Hematopoietic multipotent progenitor cell treated with erythropoietin and hydrocortisone succinate and interleukin-3 and kit ligand, for 6 days (in vitro differentiated cells): ENCODE data around the gene ARSB.
"Not testable (repeated sequence)": the region's sequence is repeated elsewhere in the genome, so short reads cannot be mapped to it uniquely, and the experiment has no call there.

Source experiments
- DNase-seq: peaks from one replicate; pipeline ENCODE4 v3.0.0-alpha.2; 2015

The ARSB gene

DNA sequence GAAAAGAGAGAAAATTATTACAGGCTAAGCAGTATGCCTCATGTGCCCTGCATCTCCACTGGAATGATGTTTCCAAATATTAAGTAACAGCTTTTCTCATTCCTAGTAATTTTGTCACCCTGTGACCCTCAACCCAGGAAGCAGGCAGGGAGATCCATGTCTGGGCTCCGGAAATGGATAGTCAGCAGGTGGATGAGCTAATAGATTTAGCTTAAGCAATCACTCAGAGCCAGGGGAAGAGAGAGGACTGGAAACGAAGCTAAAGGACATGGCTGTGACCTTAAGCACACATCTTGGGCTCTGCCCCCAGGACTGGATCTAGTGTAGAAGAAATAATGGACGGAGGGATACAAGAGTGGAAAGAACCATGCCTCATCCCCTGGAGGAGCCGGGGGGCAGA is 89.5 kb downstream of the ARSB start:
- DNase-seq, result no peak

- DNase-seq, result no peak
Measured at GRCh38 chr5:78893940-78894677, 91.0 kb downstream of the ARSB start.

- no peak for DNase-seq
Measured at GRCh38 chr5:78890667-78891379, 94.3 kb downstream of the ARSB start.

- DNase-seq, result no peak
Measured at GRCh38 chr5:78889369-78890140, 95.6 kb downstream of the ARSB start.

DNA sequence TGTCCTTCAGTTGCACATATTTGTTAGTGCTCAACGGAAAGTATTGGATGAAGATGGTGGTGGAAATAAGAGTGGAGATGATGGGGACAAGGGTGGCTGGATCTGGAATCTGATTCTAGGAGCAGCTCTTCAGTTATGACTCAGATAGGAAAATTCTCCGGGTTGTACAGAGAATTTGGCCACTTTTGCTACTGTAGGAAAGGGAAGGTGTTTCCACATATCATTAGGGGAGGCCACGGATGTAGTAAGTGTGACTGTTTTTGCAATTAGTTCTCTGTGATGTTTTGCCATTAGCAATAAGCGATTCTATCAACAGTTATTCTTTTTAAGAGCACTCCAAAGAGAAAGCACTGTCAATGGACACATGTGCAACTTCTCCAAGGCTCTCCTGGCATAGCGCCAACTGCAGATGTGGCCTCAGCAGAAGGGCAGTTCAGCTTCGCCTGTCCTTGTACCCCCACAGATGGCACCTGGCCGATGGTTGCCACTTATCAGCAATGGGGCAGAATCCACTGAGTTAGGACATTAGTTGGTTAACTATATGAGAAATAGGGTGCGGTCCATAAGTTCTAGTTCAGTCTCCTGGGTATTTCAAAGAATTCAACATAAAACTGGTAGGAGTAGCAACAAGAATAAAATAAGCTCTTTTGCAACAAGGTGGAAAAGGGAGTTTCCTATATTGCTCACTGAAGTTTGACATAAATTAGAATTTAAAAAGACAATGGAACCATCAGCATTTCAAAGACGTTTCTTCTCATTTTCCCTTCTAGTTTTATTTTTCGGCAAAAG is 96.3 kb downstream of the ARSB start:
- DNase-seq, result peak; percentile 45

DNA sequence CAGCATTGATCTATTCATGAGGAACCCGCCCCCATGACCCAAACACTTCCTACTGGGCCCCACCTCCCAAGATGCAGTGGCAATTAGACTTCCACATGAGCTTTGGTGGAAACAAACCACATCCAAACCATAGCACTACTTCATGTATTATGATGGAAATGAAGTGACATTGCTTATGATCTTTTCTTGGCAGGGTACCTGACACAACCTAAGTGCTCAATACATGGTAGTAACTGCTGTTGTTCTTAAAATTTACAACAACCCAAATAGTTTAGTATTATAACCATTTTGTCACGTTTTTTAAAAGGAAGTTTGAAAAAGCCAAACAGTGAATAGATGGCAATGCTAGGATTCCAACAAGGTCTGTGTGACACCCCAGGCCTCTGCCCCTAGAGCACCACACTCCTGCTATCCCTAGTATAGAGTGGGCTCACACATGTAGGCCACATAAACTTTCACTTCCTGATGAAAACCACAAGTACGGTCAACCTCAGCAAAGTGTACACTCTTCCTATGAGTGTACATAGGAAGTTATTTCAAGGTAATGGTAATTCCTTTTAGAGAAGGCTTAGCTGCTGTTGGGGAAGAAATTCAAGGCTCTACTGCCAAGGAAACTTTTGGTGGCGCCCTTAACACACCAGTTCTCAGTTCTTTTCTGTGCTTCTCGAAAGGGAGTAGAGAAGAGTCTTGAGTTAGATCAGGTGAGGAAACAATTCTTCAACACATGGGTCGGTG is 97.6 kb downstream of the ARSB start:
- peak; percentile 11 for DNase-seq

GRCh38 chr5:78886341-78887230 is 98.5 kb downstream of the ARSB start:
- peak; percentile 45 for DNase-seq

DNA sequence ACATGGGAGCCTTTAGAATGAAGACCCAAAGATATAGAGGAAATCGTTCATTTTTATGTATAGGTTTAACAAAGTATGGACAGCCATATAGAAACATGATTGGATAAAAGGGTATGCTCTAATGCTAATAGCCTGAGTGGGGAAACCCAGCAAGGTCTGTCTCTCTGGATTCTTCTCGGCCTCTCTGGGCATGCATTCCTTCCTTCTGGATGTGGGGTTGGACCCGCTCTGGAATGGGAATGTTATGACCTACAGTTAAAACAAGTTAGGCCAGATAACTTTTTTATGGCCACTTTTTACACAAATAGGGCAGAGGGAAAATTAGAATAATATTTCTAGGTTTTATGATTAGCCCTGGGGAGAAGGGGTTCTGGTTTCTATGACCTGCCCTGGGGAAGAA is 103.2 kb downstream of the ARSB start:
- no peak for DNase-seq

DNA sequence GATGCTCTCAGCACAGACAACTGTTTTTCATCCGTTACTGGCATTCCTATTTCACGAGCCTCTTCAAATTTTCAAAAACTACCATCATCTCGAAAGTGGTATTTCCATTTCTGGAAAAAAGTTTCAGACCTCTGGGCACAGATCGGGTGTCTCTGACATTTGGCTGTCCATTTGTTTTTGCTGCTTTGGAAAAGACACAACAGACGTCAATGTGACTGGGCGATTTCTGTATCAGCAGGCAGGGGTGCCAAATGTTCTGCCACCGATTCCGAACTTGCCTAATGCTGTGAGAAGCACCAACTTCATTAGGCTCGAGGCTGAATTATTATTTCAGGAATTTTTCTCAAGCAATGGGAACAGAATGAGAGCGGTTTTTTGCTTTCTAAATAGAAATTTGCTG is 105.6 kb downstream of the ARSB start:
- DNase-seq, result no peak

DNA sequence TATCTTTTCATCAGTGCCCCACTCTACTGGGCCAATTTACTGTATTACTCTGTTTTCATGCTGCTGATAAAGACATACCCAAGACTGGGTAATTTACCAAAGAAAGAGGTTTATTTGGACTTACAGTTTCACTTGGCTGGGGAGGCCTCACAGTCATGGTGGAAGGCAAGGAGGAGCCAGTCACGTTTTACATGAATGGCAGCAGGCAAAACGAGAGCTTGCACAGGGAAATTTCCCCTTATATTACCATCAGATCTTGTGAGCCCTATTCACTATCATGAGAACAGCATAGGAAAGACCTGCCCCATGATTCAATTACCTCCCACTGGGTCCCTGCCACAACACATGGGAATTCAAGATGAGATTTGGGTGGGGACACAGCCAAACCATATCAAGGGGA is 119.0 kb downstream of the ARSB start:
- DNase-seq, result not testable (repeated sequence)

- DNase-seq, result no peak
Measured at GRCh38 chr5:78858364-78858763, 126.7 kb downstream of the ARSB start.

- DNase-seq, result no peak
Measured at GRCh38 chr5:78855026-78855425, 130.1 kb downstream of the ARSB start.

GRCh38 chr5:78851891-78852290 is 133.2 kb downstream of the ARSB start:
- not testable (repeated sequence) for DNase-seq

GRCh38 chr5:78845470-78845869 is 139.6 kb downstream of the ARSB start:
- no peak for DNase-seq

DNA sequence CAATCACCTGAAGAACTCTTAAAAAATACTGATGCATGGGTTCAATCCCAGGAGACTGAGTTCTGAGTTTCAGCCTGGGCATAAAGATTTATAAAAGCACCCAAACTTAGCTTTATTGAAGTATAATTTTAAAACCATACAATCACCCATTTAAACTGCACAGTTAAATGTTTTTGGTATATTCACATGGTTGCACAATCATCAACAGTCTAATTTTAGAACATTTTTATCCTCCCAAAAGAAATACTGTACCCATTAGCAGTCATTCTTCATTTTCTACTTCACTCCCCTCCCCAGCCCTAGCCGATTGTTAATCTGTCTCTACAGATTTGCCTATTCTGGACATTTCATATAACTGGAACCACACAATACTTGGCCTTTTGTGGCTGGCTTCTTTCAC is 141.7 kb downstream of the ARSB start:
- DNase-seq, result no peak

DNA sequence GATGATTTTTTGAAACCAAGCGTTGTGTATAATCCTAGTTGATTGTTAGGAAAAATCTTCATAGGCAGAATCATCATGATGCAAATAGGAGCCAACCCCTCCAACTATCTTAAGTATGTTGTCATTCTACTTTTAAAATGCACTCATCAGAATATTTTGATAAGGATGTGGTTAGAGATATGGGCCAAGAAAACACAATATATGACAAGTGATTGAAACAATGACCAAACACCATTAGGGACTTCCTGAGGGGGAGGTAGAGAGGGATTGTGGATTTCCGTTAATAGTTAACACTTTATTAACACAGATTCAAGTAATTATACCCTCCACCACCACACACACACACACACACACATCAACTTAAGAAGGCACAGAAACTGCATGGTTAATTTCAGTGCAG is 143.3 kb downstream of the ARSB start:
- peak; percentile 9 for DNase-seq

DNA sequence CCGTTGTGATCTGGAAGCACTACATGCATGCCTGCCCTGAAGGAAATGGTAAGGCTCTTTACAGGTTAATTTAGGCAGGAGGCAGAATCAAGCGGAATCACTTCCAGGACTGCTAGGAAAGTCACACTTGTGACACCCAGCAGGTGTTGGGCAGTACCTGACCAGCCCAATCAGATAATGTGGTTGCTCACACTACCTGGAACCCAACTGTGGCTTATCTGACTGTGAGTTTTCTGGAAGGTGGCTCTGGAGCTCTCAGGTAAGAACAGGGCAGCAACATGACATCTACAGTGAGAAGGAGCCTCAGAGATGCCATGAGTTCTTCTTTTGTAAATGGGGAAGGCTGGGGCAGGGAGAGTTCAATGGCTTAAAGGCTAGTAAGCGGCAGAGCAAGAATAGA is 146.4 kb downstream of the ARSB start:
- DNase-seq, result no peak

- DNase-seq, result no peak
Measured at GRCh38 chr5:78837836-78838235, 147.3 kb downstream of the ARSB start.

GRCh38 chr5:78835176-78835575 is 149.9 kb downstream of the ARSB start:
- DNase-seq, result no peak

DNA sequence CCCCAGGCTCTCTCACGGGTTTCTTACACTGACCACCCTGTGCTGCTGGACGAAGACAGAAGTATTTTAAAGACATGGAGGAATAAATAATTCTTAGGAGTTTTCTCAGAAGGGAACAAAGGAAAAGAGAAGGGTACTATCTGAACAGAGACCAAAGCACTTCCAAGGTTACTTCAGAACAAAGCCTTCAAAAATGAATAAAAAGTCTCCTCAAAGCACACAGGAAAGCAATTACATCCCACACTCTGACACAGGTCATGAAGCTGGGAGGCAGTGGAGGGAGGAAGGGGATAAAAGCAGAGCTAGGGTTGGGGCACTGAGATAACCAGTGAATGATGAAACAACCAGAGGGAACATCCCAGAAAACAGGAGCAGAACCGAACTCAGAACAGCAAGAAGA is 151.8 kb downstream of the ARSB start:
- no peak for DNase-seq

DNA sequence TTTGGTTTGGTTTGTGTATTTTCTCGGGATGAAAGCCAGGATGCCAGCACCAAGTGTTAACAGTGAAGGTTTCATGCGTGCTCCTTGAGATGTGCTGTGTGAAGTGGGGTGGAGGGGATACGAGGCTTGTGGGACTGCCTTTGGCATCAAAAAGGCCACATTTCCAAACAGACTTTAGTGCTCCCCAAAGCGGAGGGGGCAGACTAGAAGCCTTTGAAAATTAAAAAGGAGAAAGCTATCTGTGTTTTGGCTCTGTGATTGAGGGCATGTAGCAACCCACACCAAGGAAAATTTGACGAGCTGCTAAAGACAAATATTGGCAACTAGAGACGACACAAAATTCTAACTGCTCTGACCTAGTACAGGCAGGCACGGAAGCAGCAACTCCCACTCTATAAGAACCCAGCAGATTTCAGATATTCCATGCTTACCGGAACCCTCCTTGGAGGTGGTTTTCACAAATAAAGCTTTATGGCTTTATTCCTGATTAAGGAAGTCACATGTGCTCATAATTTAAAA is 154.5 kb downstream of the ARSB start:
- no peak for DNase-seq
